Astrocyte of the cerebellum (primary cell): Measurements from ENCODE around the gene NTRK1.

ENCODE experiments used
- DNase-seq: peaks from one replicate; pipeline ENCODE4 v3.0.0-alpha.2; 2011; ENCODE audit warnings: low read depth
- H3K4me3 ChIP-seq: 2 replicates; pipeline ENCODE4 v1.5.1; 2011; ENCODE audit warnings: mild to moderate bottlenecking, low read depth, low read length, moderate library complexity
- CTCF ChIP-seq: IDR thresholded peaks from 2 replicates; pipeline ENCODE4 v1.5.1; 2012; ENCODE audit warnings: low read length, low read depth, moderate library complexity, mild to moderate bottlenecking; ENCODE audit errors: missing control alignments
- in situ Hi-C: cut with HindIII; loops from 2 replicates; pipeline ENCODE4 v1.10.0; 2017; ENCODE audit warnings: low sequenced_read_pairs

The NTRK1 gene

GRCh38 chr1:156886583-156887281, 26.1 kb downstream of the NTRK1 start:
- DNase-seq = no peak
- no peak for TF ChIP-seq CTCF
- H3K4me3 ChIP-seq = no peak overlapping the region
- in situ Hi-C loops = loop anchor here (5.0 kb wide), 1 partner anchor 61 kb away; no protein-coding TSS in a partner anchor

GRCh38 chr1:156887317-156887716, 26.7 kb downstream of the NTRK1 start:
- TF ChIP-seq CTCF = no peak
- in situ Hi-C loops = loop anchor here (5.0 kb wide), 1 partner anchor 60 kb away; no protein-coding TSS in a partner anchor
- H3K4me3 ChIP-seq = no peak overlapping the region
- DNase-seq = no peak

- H3K4me3 ChIP-seq = no peak overlapping the region
- DNase-seq = no peak
- no peak for TF ChIP-seq CTCF
- in situ Hi-C loops = loop anchor here (5.0 kb wide), 1 partner anchor 60 kb away; no protein-coding TSS in a partner anchor
Observed at GRCh38 chr1:156887734-156888133, 27.1 kb downstream of the NTRK1 start.

- in situ Hi-C loops = loop anchor here (5.0 kb wide), 1 partner anchor 57 kb away; no protein-coding TSS in a partner anchor
- H3K4me3 ChIP-seq = no peak overlapping the region
- peak; percentile 78 for TF ChIP-seq CTCF
- peak; percentile 68 for DNase-seq
Observed at GRCh38 chr1:156889802-156890580, 29.3 kb downstream of the NTRK1 start.

GRCh38 chr1:156892190-156893047, 31.8 kb downstream of the NTRK1 start:
- peak; percentile 95 for TF ChIP-seq CTCF
- peak overlapping the region; percentile 24 for H3K4me3 ChIP-seq
- in situ Hi-C loops = no loop called here
- DNase-seq = peak; percentile 70
